ENCODE measurements around the gene HINT1.

HINT1 gene

GRCh38 chr5:131109540-131110255 lies 55.4 kb downstream of the HINT1 start:
- no peak for DNase-seq
